ENCODE data around the gene TMEM178A. TPM values are rescaled to one million over a fixed set of nuclear protein-coding genes. Genes with fewer than 3 reads are reported as not detected.

TMEM178A gene
- total RNA-seq, 4 donors from 2014 or later: 1.6 to 7.5 (median 4.6) TPM

DNA sequence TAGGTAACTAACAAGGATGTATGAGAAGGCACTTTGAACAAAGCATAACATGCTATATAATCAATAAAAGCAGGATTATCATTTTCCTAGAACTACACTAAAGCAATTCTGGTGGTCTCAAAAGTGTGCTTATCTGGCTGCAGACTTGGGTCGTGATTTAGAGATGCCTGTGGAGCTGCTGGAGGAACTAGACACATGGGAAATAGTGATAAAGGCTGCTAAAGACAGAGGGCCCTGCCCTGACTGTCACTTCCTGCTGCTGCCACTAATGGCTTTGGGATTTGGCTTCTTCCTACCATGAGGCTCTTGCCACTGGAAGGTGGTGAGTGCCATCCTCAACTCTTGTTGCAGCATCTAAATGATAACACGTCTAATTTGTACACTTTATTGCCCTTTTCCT is 22.5 kb downstream of the TMEM178A start:
- H3K27ac ChIP-seq: no peak overlapping the region
- no peaks in the 10 kb centered on the region for H3K9me3 ChIP-seq
- in situ Hi-C loops (cut with MboI; ENCODE audit: low pct_ligation_motif_present in 1 of 4, low pct_unique_long_range_greater_than_20kb in 1 of 4, low sequenced_read_pairs in 3 of 4): no loop called here
- WGBS, 2 donors (ENCODE audit: low coverage in 1 of 2): 44 to 49% methylated on average over 2 of the region's 2 CpGs
- TF ChIP-seq EP300 (IDR thresholded peaks at IDR 0.05; ENCODE audit: low read depth) (no peak), POLR2A (IDR thresholded peaks at IDR 0.05) (no peak), POLR2AphosphoS5 (IDR thresholded peaks at IDR 0.05) (no peak)
- TF ChIP-seq, protein P1, sequence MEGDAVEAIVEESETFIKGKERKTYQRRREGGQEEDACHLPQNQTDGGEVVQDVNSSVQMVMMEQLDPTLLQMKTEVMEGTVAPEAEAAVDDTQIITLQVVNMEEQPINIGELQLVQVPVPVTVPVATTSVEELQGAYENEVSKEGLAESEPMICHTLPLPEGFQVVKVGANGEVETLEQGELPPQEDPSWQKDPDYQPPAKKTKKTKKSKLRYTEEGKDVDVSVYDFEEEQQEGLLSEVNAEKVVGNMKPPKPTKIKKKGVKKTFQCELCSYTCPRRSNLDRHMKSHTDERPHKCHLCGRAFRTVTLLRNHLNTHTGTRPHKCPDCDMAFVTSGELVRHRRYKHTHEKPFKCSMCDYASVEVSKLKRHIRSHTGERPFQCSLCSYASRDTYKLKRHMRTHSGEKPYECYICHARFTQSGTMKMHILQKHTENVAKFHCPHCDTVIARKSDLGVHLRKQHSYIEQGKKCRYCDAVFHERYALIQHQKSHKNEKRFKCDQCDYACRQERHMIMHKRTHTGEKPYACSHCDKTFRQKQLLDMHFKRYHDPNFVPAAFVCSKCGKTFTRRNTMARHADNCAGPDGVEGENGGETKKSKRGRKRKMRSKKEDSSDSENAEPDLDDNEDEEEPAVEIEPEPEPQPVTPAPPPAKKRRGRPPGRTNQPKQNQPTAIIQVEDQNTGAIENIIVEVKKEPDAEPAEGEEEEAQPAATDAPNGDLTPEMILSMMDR (IDR thresholded peaks at IDR 0.05): no peak
- intact Hi-C loops (cut with DNase I; ENCODE audit: low total_unique reads): no loop called here
- no peaks in the 10 kb centered on the region for H3K36me3 ChIP-seq
- no peaks in the 10 kb centered on the region for H3K27me3 ChIP-seq
- no peak overlapping the region for H3K4me3 ChIP-seq
- no peak for DNase-seq
- no peaks in the 10 kb centered on the region for H3K4me1 ChIP-seq

DNA sequence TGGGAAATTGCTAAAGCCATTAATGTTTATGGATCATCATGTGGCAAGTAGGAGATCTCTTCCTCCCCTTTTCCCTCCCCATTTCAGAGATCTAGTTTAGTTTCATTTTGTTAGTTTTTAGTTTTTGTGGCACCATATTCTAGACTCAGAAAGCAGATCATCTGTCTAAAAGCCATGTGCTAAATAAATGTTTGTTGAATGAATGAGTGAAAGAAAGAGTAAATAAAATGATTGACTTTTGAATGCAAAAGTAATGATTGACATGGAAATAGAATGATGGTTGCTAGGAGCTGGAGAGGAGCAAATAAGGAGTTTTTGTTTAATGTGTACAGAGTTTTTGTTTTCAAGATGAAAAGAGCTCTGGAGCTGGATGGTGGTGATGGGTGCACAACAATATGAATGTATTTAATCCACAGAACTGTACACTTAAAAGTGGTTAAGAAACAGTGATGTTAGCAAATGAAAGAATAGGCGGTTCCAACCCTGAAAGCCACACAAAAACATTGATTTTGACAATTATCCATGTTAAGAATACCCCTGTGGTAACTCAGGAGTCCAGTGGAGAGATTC is 23.6 kb downstream of the TMEM178A start:
- Histone ChIP-seq H3K4me1 (no peaks in the 10 kb centered on the region), H3K27me3 (no peaks in the 10 kb centered on the region), H3K36me3 (no peaks in the 10 kb centered on the region), H3K4me3 (no peak overlapping the region), H3K9me3 (no peaks in the 10 kb centered on the region), H3K27ac (no peak overlapping the region)
- in situ Hi-C loops (cut with MboI; ENCODE audit: low pct_ligation_motif_present in 1 of 4, low pct_unique_long_range_greater_than_20kb in 1 of 4, low sequenced_read_pairs in 3 of 4): no loop called here
- TF ChIP-seq, protein P1 (IDR thresholded peaks at IDR 0.05): no peak
- no peak for TF ChIP-seq POLR2AphosphoS5 (IDR thresholded peaks at IDR 0.05)
- TF ChIP-seq EP300 (IDR thresholded peaks at IDR 0.05; ENCODE audit: low read depth): no peak
- intact Hi-C loops (cut with DNase I; ENCODE audit: low total_unique reads): no loop called here
- DNase-seq: no peak
- WGBS, 2 donors (ENCODE audit: low coverage in 1 of 2): 50 to 76% methylated on average over 1 of the region's 1 CpG

DNA sequence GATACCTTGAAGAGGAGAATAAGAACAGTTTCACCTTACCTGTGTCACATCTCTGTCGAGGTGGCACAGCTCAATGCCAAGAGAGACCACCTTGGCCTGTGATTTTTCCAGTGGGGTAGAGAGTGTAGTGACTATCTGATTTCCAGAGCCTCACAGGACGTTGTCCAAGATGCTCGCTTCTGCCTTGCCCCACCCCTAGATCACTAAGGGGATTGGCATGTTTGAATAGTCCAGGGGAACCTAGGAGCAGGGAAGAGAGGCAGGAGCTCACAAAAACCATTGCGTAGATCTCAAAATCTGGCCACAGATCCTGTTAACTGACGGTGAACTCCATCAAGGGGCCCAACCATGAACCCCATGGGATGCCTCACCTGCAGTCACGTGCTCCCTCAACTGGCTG is 24.2 kb downstream of the TMEM178A start:
- intact Hi-C loops (cut with DNase I; ENCODE audit: low total_unique reads) (no loop called here), in situ Hi-C loops (cut with MboI; ENCODE audit: low pct_ligation_motif_present in 1 of 4, low pct_unique_long_range_greater_than_20kb in 1 of 4, low sequenced_read_pairs in 3 of 4) (no loop called here)
- WGBS, 2 donors (ENCODE audit: low coverage in 1 of 2): 80 to 83% methylated on average over 2 to 6 of the region's 6 CpGs

DNA sequence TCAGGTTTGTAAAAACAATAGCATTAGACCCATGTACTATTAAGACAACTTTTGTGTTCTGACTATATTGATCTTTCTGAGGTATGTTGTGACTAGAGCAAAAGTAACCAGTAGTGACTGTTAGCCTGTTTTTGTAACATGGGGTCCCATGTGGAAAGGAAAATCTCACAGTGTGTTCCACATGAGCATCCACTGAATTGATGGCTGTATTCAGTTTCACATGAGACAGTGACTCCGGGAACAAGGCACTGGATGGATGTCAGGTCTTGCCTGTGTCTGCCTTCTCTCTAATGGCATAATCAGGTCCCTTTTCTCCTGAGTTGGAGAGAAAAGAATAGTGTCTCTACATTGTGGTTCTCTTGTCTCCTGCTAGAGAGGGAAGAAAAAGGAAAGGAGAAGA is 27.5 kb downstream of the TMEM178A start:
- in situ Hi-C loops (cut with MboI; ENCODE audit: low pct_ligation_motif_present in 1 of 4, low pct_unique_long_range_greater_than_20kb in 1 of 4, low sequenced_read_pairs in 3 of 4) (no loop called here), intact Hi-C loops (cut with DNase I; ENCODE audit: low total_unique reads) (no loop called here)
- no peak for TF ChIP-seq POLR2A (IDR thresholded peaks at IDR 0.05)
- no peak for TF ChIP-seq POLR2AphosphoS5 (IDR thresholded peaks at IDR 0.05)
- TF ChIP-seq, protein P1 (IDR thresholded peaks at IDR 0.05): no peak
- TF ChIP-seq EP300 (IDR thresholded peaks at IDR 0.05; ENCODE audit: low read depth): no peak
- no peaks in the 10 kb centered on the region for H3K9me3 ChIP-seq
- no peaks in the 10 kb centered on the region for H3K36me3 ChIP-seq
- 71 to 89% methylated on average over 1 of the region's 1 CpG for WGBS, 2 donors (ENCODE audit: low coverage in 1 of 2)
- no peaks in the 10 kb centered on the region for H3K27me3 ChIP-seq
- H3K4me3 ChIP-seq: no peak overlapping the region
- no peak overlapping the region for H3K27ac ChIP-seq
- no peak for DNase-seq
- H3K4me1 ChIP-seq: no peaks in the 10 kb centered on the region

More for the DNA sequence above, 24.2 kb downstream of the TMEM178A start:
- TF ChIP-seq, protein P1 (IDR thresholded peaks at IDR 0.05): no peak
- TF ChIP-seq POLR2A (IDR thresholded peaks at IDR 0.05) (no peak), EP300 (IDR thresholded peaks at IDR 0.05; ENCODE audit: low read depth) (no peak), POLR2AphosphoS5 (IDR thresholded peaks at IDR 0.05) (no peak)
- no peak overlapping the region for H3K27ac ChIP-seq
- H3K9me3 ChIP-seq: no peaks in the 10 kb centered on the region
- no peaks in the 10 kb centered on the region for H3K4me1 ChIP-seq
- no peak for DNase-seq
- H3K36me3 ChIP-seq: no peaks in the 10 kb centered on the region
- no peaks in the 10 kb centered on the region for H3K27me3 ChIP-seq
- H3K4me3 ChIP-seq: no peak overlapping the region

Data from transverse colon (tissue), 4 donors.